CD8-positive, alpha-beta memory T cell (primary cell): ENCODE results near the gene FNBP1L. TPM values are rescaled to one million over a fixed set of nuclear protein-coding genes. Genes with fewer than 3 reads are reported as not detected.
"Not testable (repeated sequence)": the region's sequence is repeated elsewhere in the genome, so short reads cannot be mapped to it uniquely, and the experiment has no call there.

Experiments
- CTCF ChIA-PET: fragments of 350-600 bp; sonication (Branson Sonifier 250); formaldehyde crosslinking; loops from one replicate; lab custom pipeline; 2021; ENCODE audit warnings: antibody characterized with exemption; lab: Charles Lee
- POLR2A ChIA-PET: fragments of 350-600 bp; sonication (Branson Sonifier 250); formaldehyde crosslinking; loops from one replicate; lab custom pipeline; 2021; ENCODE audit warnings: antibody characterized with exemption; lab: Charles Lee
- DNase-seq, 5 donors: peaks; one replicate each; pipeline versions ENCODE4 v3.0.0 to v3.0.0-alpha.2; 2020 to 2022; ENCODE audit warnings: mixed read lengths in 1 of 5
- H3K27ac ChIP-seq: one replicate; pipeline ENCODE4 v1.7.0; 2013; ENCODE audit warnings: low read depth, mild to moderate bottlenecking, low read length, moderate library complexity
- H3K27me3 ChIP-seq: 2 replicates; pipeline ENCODE4 v1.7.0; 2013; ENCODE audit warnings: low read length, mild to moderate bottlenecking; ENCODE audit not compliant: insufficient read depth, poor library complexity, severe bottlenecking
- H3K36me3 ChIP-seq: 2 replicates; pipeline ENCODE4 v1.7.0; 2013; ENCODE audit warnings: mild to moderate bottlenecking, low read length, moderate library complexity; ENCODE audit not compliant: insufficient read depth
- H3K4me1 ChIP-seq: 2 replicates; pipeline ENCODE4 v1.7.0; 2013; ENCODE audit warnings: mild to moderate bottlenecking, low read length, moderate library complexity; ENCODE audit not compliant: insufficient read depth
- H3K4me3 ChIP-seq: 2 replicates; pipeline ENCODE4 v1.7.0; 2013; ENCODE audit warnings: mild to moderate bottlenecking, low read length
- H3K9me3 ChIP-seq: 2 replicates; pipeline ENCODE4 v1.7.0; 2013; ENCODE audit warnings: mild to moderate bottlenecking, low read length
- H3K27ac Mint-ChIP-seq, 8 donors: one replicate each; pipeline ENCODE4 v1.8.0; 2020 to 2021; ENCODE audit warnings: mixed read lengths in 8 of 8, mild to moderate bottlenecking in 6 of 8, inconsistent platforms in 3 of 8, moderate library complexity in 3 of 8
- H3K27me3 Mint-ChIP-seq, 2 donors: one replicate each; pipeline ENCODE4 v1.8.0; 2020 to 2021; ENCODE audit warnings: mixed read lengths in 2 of 2, mild to moderate bottlenecking in 1 of 2, moderate library complexity in 1 of 2
- H3K36me3 Mint-ChIP-seq, 3 donors: one replicate each; pipeline ENCODE4 v1.8.0; 2020 to 2021; ENCODE audit warnings: mixed read lengths in 3 of 3, inconsistent platforms in 1 of 3, mild to moderate bottlenecking in 1 of 3
- H3K4me1 Mint-ChIP-seq, 3 donors: one replicate each; pipeline ENCODE4 v1.8.0; 2020 to 2021; ENCODE audit warnings: mixed read lengths in 3 of 3, inconsistent platforms in 1 of 3, mild to moderate bottlenecking in 1 of 3
- H3K4me3 Mint-ChIP-seq, 7 donors: one replicate each; pipeline ENCODE4 v1.8.0; 2020 to 2021; ENCODE audit warnings: mixed read lengths in 7 of 7, mild to moderate bottlenecking in 6 of 7, moderate library complexity in 4 of 7, inconsistent platforms in 2 of 7
- H3K9me3 Mint-ChIP-seq, 5 donors: one replicate each; pipeline ENCODE4 v1.8.0; 2020 to 2022; ENCODE audit warnings: mixed read lengths in 5 of 5, mild to moderate bottlenecking in 3 of 5, moderate library complexity in 2 of 5, inconsistent platforms in 1 of 5
- polyA plus RNA-seq: library from polyadenylated mRNA; unstranded; fragments of 300-500 nt; fragmentation: Illumina TruSeq; gene quantifications from one replicate; pipeline ENCODE4 v1.2.3, GENCODE V29; 2021
- total RNA-seq, 2 experiments: library from RNA; stranded (reverse); gene quantifications; one replicate each; pipeline ENCODE4 v1.2.3, GENCODE V29; 2021

The FNBP1L gene
- total and polyA plus RNA-seq, 3 experiments from 2014 or later = 0.17 to 1.1 (median 0.91) TPM

- Mint-ChIP-seq H3K27me3 (peaks cover 2 to 31% of the 10 kb centered on the region in 2 donors), H3K36me3 (no peaks in the 10 kb centered on the region), H3K4me3 (no peak overlapping the region), H3K9me3 (no peaks in the 10 kb centered on the region), H3K4me1 (no peaks in the 10 kb centered on the region), H3K27ac (no peak overlapping the region)
- Histone ChIP-seq H3K9me3 (no peaks in the 10 kb centered on the region), H3K36me3 (no peaks in the 10 kb centered on the region), H3K4me3 (no peak overlapping the region), H3K4me1 (no peaks in the 10 kb centered on the region), H3K27me3 (no peaks in the 10 kb centered on the region), H3K27ac (no peak overlapping the region)
- ChIA-PET POLR2A (no interaction called here), CTCF (no interaction called here)
- DNase-seq = no peak
Observed at GRCh38 chr1:93537924-93538323, 90.0 kb downstream of the FNBP1L start.

- Mint-ChIP-seq H3K4me3 (no peak overlapping the region), H3K9me3 (no peaks in the 10 kb centered on the region), H3K27ac (no peak overlapping the region), H3K4me1 (no peaks in the 10 kb centered on the region), H3K36me3 (no peaks in the 10 kb centered on the region), H3K27me3 (peaks cover 2 to 38% of the 10 kb centered on the region in 2 donors)
- Histone ChIP-seq H3K27ac (no peak overlapping the region), H3K36me3 (no peaks in the 10 kb centered on the region), H3K27me3 (no peaks in the 10 kb centered on the region), H3K4me1 (no peaks in the 10 kb centered on the region), H3K9me3 (no peaks in the 10 kb centered on the region), H3K4me3 (no peak overlapping the region)
- CTCF ChIA-PET = no interaction called here
- DNase-seq = no peak
- POLR2A ChIA-PET = no interaction called here
Observed at GRCh38 chr1:93541045-93541444, 93.1 kb downstream of the FNBP1L start.

- peaks cover 3 to 30% of the 10 kb centered on the region in 2 donors for H3K27me3 Mint-ChIP-seq
- no peak overlapping the region for H3K4me3 ChIP-seq
- no peak overlapping the region for H3K4me3 Mint-ChIP-seq
- no peaks in the 10 kb centered on the region for H3K4me1 Mint-ChIP-seq
- no peaks in the 10 kb centered on the region for H3K36me3 ChIP-seq
- no peaks in the 10 kb centered on the region for H3K9me3 Mint-ChIP-seq
- POLR2A ChIA-PET = interaction anchor here (0.6 kb wide), 1 partner anchor 17 kb away, joined by 4 read pairs; no protein-coding TSS in a partner anchor
- CTCF ChIA-PET = no interaction called here
- H3K4me1 ChIP-seq = no peaks in the 10 kb centered on the region
- no peaks in the 10 kb centered on the region for H3K27me3 ChIP-seq
- H3K27ac ChIP-seq = no peak overlapping the region
- no peak overlapping the region for H3K27ac Mint-ChIP-seq
- H3K36me3 Mint-ChIP-seq = no peaks in the 10 kb centered on the region
- DNase-seq = no peak
- H3K9me3 ChIP-seq = no peaks in the 10 kb centered on the region
Observed at GRCh38 chr1:93542398-93542797, 94.5 kb downstream of the FNBP1L start.

- Mint-ChIP-seq H3K4me3 (no peak overlapping the region), H3K9me3 (no peaks in the 10 kb centered on the region), H3K4me1 (no peaks in the 10 kb centered on the region), H3K36me3 (no peaks in the 10 kb centered on the region), H3K27ac (no peak overlapping the region), H3K27me3 (peaks cover 3 to 19% of the 10 kb centered on the region in 2 donors)
- H3K27me3 ChIP-seq = no peaks in the 10 kb centered on the region
- no peak overlapping the region for H3K27ac ChIP-seq
- H3K4me3 ChIP-seq = no peak overlapping the region
- DNase-seq = no peak
- no peaks in the 10 kb centered on the region for H3K9me3 ChIP-seq
- H3K4me1 ChIP-seq = no peaks in the 10 kb centered on the region
- no peaks in the 10 kb centered on the region for H3K36me3 ChIP-seq
- ChIA-PET CTCF (no interaction called here), POLR2A (no interaction called here)
Observed at GRCh38 chr1:93546162-93546863, 98.4 kb downstream of the FNBP1L start.

- Histone ChIP-seq H3K36me3 (no peaks in the 10 kb centered on the region), H3K27ac (no peak overlapping the region), H3K4me1 (no peaks in the 10 kb centered on the region), H3K27me3 (no peaks in the 10 kb centered on the region), H3K9me3 (no peaks in the 10 kb centered on the region), H3K4me3 (no peak overlapping the region)
- H3K27me3 Mint-ChIP-seq = peaks cover 8 to 27% of the 10 kb centered on the region in 2 donors
- no peak overlapping the region for H3K4me3 Mint-ChIP-seq
- no peak overlapping the region for H3K27ac Mint-ChIP-seq
- H3K9me3 Mint-ChIP-seq = no peaks in the 10 kb centered on the region
- no peaks in the 10 kb centered on the region for H3K4me1 Mint-ChIP-seq
- no peak for DNase-seq
- no peaks in the 10 kb centered on the region for H3K36me3 Mint-ChIP-seq
- POLR2A ChIA-PET = no interaction called here
- CTCF ChIA-PET = no interaction called here
Observed at GRCh38 chr1:93549131-93549530, 101.2 kb downstream of the FNBP1L start.

GRCh38 chr1:93549811-93550210 is 101.9 kb downstream of the FNBP1L start:
- no peak for DNase-seq
- Mint-ChIP-seq H3K27me3 (peaks cover 8 to 28% of the 10 kb centered on the region in 2 donors), H3K27ac (no peak overlapping the region), H3K9me3 (no peaks in the 10 kb centered on the region), H3K4me3 (no peak overlapping the region), H3K36me3 (no peaks in the 10 kb centered on the region), H3K4me1 (peaks cover 0 to 3% (median 2%) of the 10 kb centered on the region in 3 donors)
- POLR2A ChIA-PET = no interaction called here
- no peaks in the 10 kb centered on the region for H3K4me1 ChIP-seq
- CTCF ChIA-PET = no interaction called here
- H3K36me3 ChIP-seq = no peaks in the 10 kb centered on the region
- H3K27me3 ChIP-seq = no peaks in the 10 kb centered on the region
- H3K27ac ChIP-seq = no peak overlapping the region
- H3K4me3 ChIP-seq = no peak overlapping the region
- no peaks in the 10 kb centered on the region for H3K9me3 ChIP-seq

- ChIA-PET CTCF (no interaction called here), POLR2A (no interaction called here)
- Histone ChIP-seq H3K9me3 (no peaks in the 10 kb centered on the region), H3K36me3 (no peaks in the 10 kb centered on the region), H3K4me1 (no peaks in the 10 kb centered on the region), H3K27ac (no peak overlapping the region), H3K27me3 (no peaks in the 10 kb centered on the region), H3K4me3 (no peak overlapping the region)
- Mint-ChIP-seq H3K9me3 (no peaks in the 10 kb centered on the region), H3K4me3 (no peak overlapping the region), H3K4me1 (peaks cover 4 to 10% (median 9%) of the 10 kb centered on the region in 3 donors), H3K36me3 (no peaks in the 10 kb centered on the region), H3K27me3 (peaks cover 11 to 40% of the 10 kb centered on the region in 2 donors), H3K27ac (no peak overlapping the region)
- DNase-seq = no peak
Observed at GRCh38 chr1:93552741-93553455, 105.0 kb downstream of the FNBP1L start.

- H3K4me3 ChIP-seq, H3K36me3 ChIP-seq, H3K4me1 ChIP-seq, DNase-seq, H3K9me3 ChIP-seq, H3K36me3 Mint-ChIP-seq, H3K4me1 Mint-ChIP-seq, H3K4me3 Mint-ChIP-seq, CTCF ChIA-PET, H3K9me3 Mint-ChIP-seq, H3K27me3 ChIP-seq, POLR2A ChIA-PET, H3K27ac ChIP-seq: not testable (repeated sequence)
- Mint-ChIP-seq H3K27ac (peak overlapping the region in 1 of 8 donors; percentile 4), H3K27me3 (peaks cover 16 to 46% of the 10 kb centered on the region in 2 donors)
Observed at GRCh38 chr1:93553886-93554490, 106.1 kb downstream of the FNBP1L start.
